Raji (cell line): ENCODE data around the gene OR10G3.

Experiments
- POLR2A ChIP-seq: IDR thresholded peaks from 2 replicates; pipeline ENCODE4 v1.6.1; 2011; ENCODE audit warnings: low read depth, low read length, control low read depth; ENCODE audit not compliant: insufficient read depth

Gene OR10G3

DNA sequence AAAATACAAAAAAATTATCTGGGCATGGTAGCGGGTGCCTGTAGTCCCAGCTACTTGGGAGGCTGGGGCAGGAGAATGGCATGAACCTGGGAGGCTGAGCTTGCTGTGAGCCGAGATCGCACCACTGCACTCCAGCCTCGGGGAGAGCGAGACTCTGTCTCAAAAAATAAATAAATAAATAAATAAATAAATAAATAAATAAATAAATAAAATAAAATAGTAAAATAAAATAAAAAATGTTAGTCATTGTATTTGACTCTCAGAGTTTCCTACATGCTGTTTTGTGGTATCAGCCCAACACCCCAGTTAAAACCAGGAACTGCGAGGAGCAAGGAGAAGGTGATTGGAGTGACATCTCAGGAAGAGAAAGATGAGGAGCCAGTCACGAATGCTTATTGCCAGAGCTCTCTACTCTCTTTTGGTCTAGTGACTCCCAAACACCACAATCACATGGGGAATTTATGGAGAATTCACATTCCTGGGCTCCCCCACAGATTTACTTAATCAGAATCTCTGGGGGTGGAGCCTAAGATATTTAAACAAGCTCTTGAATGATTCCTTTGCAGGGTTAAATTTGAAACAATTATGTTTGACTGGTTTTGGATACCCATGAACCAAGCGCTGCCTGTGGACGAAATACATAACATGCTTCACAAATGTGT lies 38.3 kb downstream of the OR10G3 start:
- TF ChIP-seq POLR2A, result no peak

DNA sequence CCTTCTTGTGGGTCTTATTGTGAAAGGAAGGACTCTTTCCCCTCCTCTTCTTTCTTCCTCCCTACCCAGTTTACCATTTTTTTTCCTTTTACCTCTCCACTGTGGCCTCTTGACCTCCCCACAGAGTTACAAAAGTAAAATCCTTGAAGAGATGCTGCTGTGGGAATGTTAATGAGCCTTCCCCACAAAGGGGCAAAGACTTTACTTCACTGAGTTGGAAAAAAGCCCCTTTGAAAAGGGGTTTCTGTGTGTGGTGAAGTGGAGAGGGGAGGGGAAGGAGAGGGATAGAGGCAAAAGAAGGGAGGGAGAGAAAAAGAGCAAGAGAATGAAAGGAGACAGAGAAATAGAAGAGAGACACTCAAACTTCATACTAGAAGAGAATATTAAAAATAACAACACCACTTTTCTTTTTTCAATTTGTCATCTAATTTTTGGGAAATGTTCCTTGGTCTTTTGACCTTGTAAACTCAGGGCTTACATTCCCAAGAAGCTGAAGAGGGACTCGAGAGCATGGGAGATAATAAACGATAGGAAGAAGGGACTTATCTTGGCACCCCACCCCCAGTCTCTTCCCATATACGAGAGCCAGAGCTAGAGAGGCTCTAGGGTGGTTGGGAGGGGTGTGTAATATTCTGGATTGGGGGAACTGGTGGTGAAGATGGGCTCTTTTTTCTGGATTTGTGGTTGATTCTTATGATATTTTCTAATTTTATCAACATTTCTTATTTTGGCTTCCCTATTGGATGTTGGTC lies 40.5 kb downstream of the OR10G3 start:
- TF ChIP-seq POLR2A, result no peak

DNA sequence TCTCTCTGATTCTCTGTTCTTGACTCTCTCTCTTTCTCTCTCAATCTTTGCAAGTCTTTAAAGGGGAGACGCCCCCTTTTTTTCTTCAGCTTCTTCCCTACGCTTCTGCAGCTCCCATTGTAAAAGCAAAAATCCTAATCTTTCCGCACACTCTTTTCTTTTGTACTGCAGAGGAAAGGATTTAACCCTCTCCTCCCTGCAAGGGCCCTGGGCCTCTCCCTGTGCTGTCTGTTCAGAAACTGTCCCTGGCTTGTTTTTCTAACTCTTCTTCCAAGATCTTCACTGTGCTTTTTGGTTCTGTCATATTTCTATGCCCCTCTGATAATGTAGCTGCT lies 42.8 kb downstream of the OR10G3 start:
- no peak for TF ChIP-seq POLR2A

GRCh38 chr14:21536418-21537089 lies 43.3 kb downstream of the OR10G3 start:
- no peak for TF ChIP-seq POLR2A

GRCh38 chr14:21535545-21536417 lies 44.1 kb downstream of the OR10G3 start:
- no peak for TF ChIP-seq POLR2A

DNA sequence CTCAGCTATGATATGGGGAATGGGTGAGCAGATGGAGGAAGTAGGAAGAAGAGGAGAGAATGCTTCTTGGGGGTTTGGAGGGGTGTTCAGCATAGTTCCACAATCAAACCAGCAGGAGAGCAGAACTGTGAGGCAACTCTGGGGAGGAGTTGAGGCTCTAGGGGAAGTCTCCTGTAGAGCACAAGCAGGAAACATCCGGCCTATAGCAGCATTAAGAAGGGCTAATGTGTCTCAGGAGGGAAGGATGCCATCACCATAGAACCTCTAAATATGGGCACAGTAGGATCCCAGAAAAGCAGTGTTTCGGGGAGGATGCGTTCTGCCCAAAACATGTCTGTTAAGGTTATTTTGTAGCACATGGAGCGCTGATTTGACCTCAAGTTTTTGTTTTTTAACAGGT lies 45.3 kb downstream of the OR10G3 start:
- TF ChIP-seq POLR2A, result no peak

GRCh38 chr14:21533294-21533693 lies 46.6 kb downstream of the OR10G3 start:
- no peak for TF ChIP-seq POLR2A

GRCh38 chr14:21529515-21529914 lies 50.4 kb downstream of the OR10G3 start:
- TF ChIP-seq POLR2A, result no peak

DNA sequence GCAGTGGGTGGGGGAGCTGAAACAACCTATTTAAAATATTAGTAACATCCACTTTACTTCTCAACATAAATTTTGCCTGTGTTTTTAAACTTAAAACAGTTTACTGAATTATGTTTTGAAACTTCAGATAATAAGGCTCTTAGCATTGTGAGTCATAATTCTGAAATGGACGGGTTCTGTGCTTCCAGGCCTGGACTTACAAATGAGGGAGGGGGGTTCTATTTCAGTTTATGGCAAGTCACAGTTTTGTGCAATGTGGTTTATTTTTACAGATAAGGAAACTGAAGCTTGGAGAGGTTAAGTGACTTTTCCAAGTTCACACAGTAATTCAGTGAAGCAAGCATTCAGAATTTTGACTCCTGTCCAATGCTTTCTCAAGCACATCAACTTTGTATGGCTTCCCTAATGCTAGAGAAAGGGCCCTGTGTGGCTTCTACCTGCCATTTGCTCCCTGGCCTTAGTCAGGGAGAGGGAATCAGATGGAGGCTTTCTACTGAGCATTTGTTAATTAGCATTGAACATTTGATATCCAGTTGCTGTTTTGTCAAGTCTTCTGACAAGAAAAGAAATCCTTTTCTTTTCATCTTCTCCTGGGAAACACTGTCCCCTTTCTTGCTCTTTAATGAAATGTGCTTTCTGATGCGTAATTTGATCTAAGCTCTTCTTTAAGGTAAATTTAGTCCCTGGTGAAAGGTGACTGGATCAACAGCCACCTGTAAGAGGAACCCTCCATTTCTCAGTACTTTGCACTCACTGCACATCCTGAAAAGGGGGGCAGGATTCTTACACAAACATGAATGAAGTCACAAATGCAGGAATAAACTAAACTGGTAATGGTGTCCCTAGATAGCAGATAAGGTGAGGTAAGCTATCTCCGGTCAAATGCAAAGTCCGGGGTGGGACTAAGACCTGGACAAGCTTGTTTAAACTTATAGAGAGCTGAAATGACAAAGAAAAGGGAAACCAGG lies 51.2 kb downstream of the OR10G3 start:
- TF ChIP-seq POLR2A, result no peak

GRCh38 chr14:21527318-21527679 lies 52.6 kb downstream of the OR10G3 start:
- no peak for TF ChIP-seq POLR2A

DNA sequence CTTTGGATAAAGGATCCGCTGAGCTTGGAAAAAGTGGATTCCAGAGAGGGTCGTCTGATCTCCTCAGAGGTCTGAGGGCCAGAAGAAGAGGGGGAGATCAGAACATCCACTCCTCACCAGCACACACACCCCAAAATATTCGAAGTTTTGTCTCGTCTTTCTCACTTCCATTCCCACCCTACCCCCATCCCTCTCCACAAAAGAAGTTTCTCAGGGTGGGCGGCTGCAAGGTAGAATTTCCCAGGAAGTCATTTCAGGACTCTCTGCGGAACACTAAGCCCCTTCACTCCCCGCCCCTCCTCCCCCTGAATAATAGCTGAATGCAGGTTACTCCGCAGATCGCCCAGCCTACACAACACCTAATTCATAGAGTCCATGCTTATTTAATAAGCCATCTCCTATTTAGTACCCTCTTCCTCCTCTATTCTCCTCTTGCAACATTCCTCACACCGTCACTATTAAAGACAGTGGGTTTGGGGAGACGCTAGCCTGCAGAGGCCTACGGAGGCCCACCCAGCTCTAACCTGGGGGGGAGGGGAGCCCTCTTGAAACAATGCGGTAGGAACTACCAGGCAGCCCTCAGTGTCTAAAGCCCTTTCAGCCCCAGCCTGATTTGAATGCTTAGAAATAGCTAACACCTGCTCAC lies 53.1 kb downstream of the OR10G3 start:
- no peak for TF ChIP-seq POLR2A

- TF ChIP-seq POLR2A, result no peak
These were observed 53.8 kb downstream of the OR10G3 start, which contains the start of gene SALL2 for GRCh38 chr14:21525962-21526671. Gene SALL2 (minus strand): TSS chr14:21526346. CDS start chr14:21526127, 219 bp downstream.

- TF ChIP-seq POLR2A, result no peak
These were observed 54.3 kb downstream of the OR10G3 start for GRCh38 chr14:21525571-21525961.
